HepG2 (cell line): ENCODE results near the gene CHST6. TPM values are rescaled to one million over a fixed set of nuclear protein-coding genes. Genes with fewer than 3 reads are reported as not detected.

Experiments used
- ARHGAP35 ChIP-seq: sonication (generic); formaldehyde crosslinking; IDR thresholded peaks from 2 replicates; pipeline ENCODE4 v1.9.0; 2022; ENCODE audit warnings: mild to moderate bottlenecking, inconsistent platforms, moderate library complexity, missing genetic modification reagents, borderline replicate concordance
- ARNT2 ChIP-seq: sonication (generic); formaldehyde crosslinking; IDR thresholded peaks from 2 replicates; pipeline ENCODE4 v1.8.0; 2022; ENCODE audit warnings: mild to moderate bottlenecking, low read depth, missing genetic modification reagents, moderate library complexity
- ASH2L ChIP-seq: fragments of 300-600, 200-600 bp; sonication (generic); IDR thresholded peaks from 2 replicates; pipeline ENCODE4 v1.7.0; 2017; ENCODE audit warnings: low read depth, mild to moderate bottlenecking, moderate library complexity, mixed read lengths, low read length; ENCODE audit not compliant: insufficient read length
- EP300 ChIP-seq, 3 experiments: sonication (generic) in 1 of 3; formaldehyde crosslinking in 1 of 3; IDR thresholded peaks; 2 replicates each; pipeline versions ENCODE4 v1.5.1 to v1.6.1; 2011 to 2020; ENCODE audit warnings: low read depth in 2 of 3, low read length in 2 of 3, borderline replicate concordance in 1 of 3, improper control_type of control experiment in 1 of 3, mild to moderate bottlenecking in 1 of 3, missing genetic modification reagents in 1 of 3, moderate library complexity in 1 of 3
- FOXP1 ChIP-seq, 2 experiments: fragments of 450-650 bp in 1 of 2; IDR thresholded peaks; 2 replicates each; pipeline ENCODE4 v1.6.1; 2017 to 2018; ENCODE audit warnings: antibody characterized with exemption in 1 of 2
- HDAC2 ChIP-seq: sonication (generic); formaldehyde crosslinking; IDR thresholded peaks from 2 replicates; pipeline ENCODE4 v1.4.0; 2020; ENCODE audit warnings: missing genetic modification reagents
- HES4 ChIP-seq: sonication (generic); formaldehyde crosslinking; IDR thresholded peaks from 2 replicates; pipeline ENCODE4 v1.9.0; 2021; ENCODE audit warnings: mild to moderate bottlenecking, missing genetic modification reagents, borderline replicate concordance
- HMG20A ChIP-seq: IDR thresholded peaks from 2 replicates; pipeline ENCODE4 v1.6.1; 2016; ENCODE audit warnings: borderline replicate concordance
- KAT7 ChIP-seq: IDR thresholded peaks from 2 replicates; pipeline ENCODE4 v1.6.1; 2018; ENCODE audit warnings: borderline replicate concordance, missing compliant biosample characterization
- KDM5A ChIP-seq: fragments of 200-600 bp; sonication (generic); IDR thresholded peaks from 2 replicates; pipeline ENCODE4 v1.7.0; 2018; ENCODE audit warnings: antibody characterized with exemption, mild to moderate bottlenecking, low read length, borderline replicate concordance
- MLLT10 ChIP-seq: sonication (generic); formaldehyde crosslinking; IDR thresholded peaks from 2 replicates; pipeline ENCODE4 v1.4.0; 2020; ENCODE audit warnings: missing genetic modification reagents
- NONO ChIP-seq, 2 experiments: fragments of 450-650 bp in 1 of 2; sonication (generic) in 1 of 2; formaldehyde crosslinking in 1 of 2; IDR thresholded peaks in 1 of 2; conservative IDR thresholded peaks in 1 of 2; 2 replicates each; pipeline versions ENCODE4 v1.6.1 to v1.8.0; 2017 to 2022; ENCODE audit warnings: mild to moderate bottlenecking in 1 of 2, missing genetic modification reagents in 1 of 2, moderate library complexity in 1 of 2
- NR2F2 ChIP-seq: IDR thresholded peaks from 2 replicates; pipeline ENCODE4 v1.6.1; 2012; ENCODE audit warnings: low read depth, inconsistent platforms, borderline replicate concordance
- RAD51 ChIP-seq: fragments of 450-650 bp; IDR thresholded peaks from 2 replicates; pipeline ENCODE4 v1.6.1; 2016; ENCODE audit warnings: borderline replicate concordance
- RXRA ChIP-seq: sonication (generic); formaldehyde crosslinking; IDR thresholded peaks from 2 replicates; pipeline ENCODE4 v1.5.1; 2020; ENCODE audit warnings: missing genetic modification reagents
- SP5 ChIP-seq: IDR thresholded peaks from 2 replicates; pipeline ENCODE4 v1.6.1; 2016; ENCODE audit warnings: low read depth, borderline replicate concordance
- TAF1 ChIP-seq: sonication (generic); formaldehyde crosslinking; IDR thresholded peaks from 2 replicates; pipeline ENCODE4 v1.4.0; 2020; ENCODE audit warnings: missing genetic modification reagents
- ZBTB7A ChIP-seq: sonication (generic); formaldehyde crosslinking; IDR thresholded peaks from 2 replicates; pipeline ENCODE4 v1.8.0; 2022; ENCODE audit warnings: mild to moderate bottlenecking, missing genetic modification reagents
- ZNF121 ChIP-seq: sonication (generic); formaldehyde crosslinking; IDR thresholded peaks from 2 replicates; pipeline ENCODE4 v1.5.0; 2020; ENCODE audit warnings: mild to moderate bottlenecking, missing genetic modification reagents
- ZNF235 ChIP-seq: sonication (generic); formaldehyde crosslinking; IDR thresholded peaks from 2 replicates; pipeline ENCODE4 v1.8.1; 2023; ENCODE audit warnings: mild to moderate bottlenecking, missing genetic modification reagents, borderline replicate concordance
- ZNF34 ChIP-seq: sonication (generic); formaldehyde crosslinking; IDR thresholded peaks from 2 replicates; pipeline ENCODE4 v1.4.0; 2020; ENCODE audit warnings: mild to moderate bottlenecking, missing genetic modification reagents, borderline replicate concordance
- ZNF782 ChIP-seq: sonication (generic); formaldehyde crosslinking; IDR thresholded peaks from 2 replicates; pipeline ENCODE4 v1.4.0; 2020; ENCODE audit warnings: missing genetic modification reagents, mild to moderate bottlenecking, borderline replicate concordance
- polyA plus RNA-seq, 8 experiments: library from polyadenylated mRNA; depleted of rRNA in 3 of 8; stranded (reverse) in 7 of 8; unstranded in 1 of 8; fragments of >200 nt; fragmentation: Illumina TruSeq in 4 of 8; extraction: Trizol in 4 of 8; gene quantifications; 2 replicates each; pipeline versions ENCODE4 v1.2.1 to v1.2.3, GENCODE V29; 2011 to 2016; ENCODE audit warnings: low read depth in 4 of 8, missing spikeins in 1 of 8, mixed read lengths in 1 of 8; ENCODE audit not compliant: insufficient read depth in 1 of 8
- total RNA-seq, 5 experiments: library from RNA; depleted of rRNA; stranded (reverse); fragments of >200 nt; fragmentation: Illumina TruSeq; extraction: Trizol; gene quantifications; 2 replicates each; pipeline ENCODE4 v1.2.3, GENCODE V29; 2016; ENCODE audit warnings: low read depth in 1 of 5
- TF ChIP-seq, protein P1 (sequence below): IDR thresholded peaks from 2 replicates; pipeline ENCODE4 v1.6.1; 2016
- TF ChIP-seq, protein P2 (sequence below): sonication (generic); formaldehyde crosslinking; IDR thresholded peaks from 2 replicates; pipeline ENCODE4 v1.4.0; 2020; ENCODE audit warnings: missing genetic modification reagents
- TF ChIP-seq, protein P3 (sequence below): sonication (generic); formaldehyde crosslinking; IDR thresholded peaks from 2 replicates; pipeline ENCODE4 v1.8.1; 2022; ENCODE audit warnings: low read depth, mild to moderate bottlenecking, missing genetic modification reagents
- TF ChIP-seq, protein P4 (sequence below): sonication (generic); formaldehyde crosslinking; IDR thresholded peaks from 2 replicates; pipeline ENCODE4 v1.5.0; 2020; ENCODE audit warnings: missing genetic modification reagents, mild to moderate bottlenecking, borderline replicate concordance

CHST6 gene
- total and polyA plus RNA-seq, 2 of the 13 experiments (the other 11 are each of a cell fraction or from before 2014, with no cell fraction given), result 0.18 to 0.91 TPM

DNA sequence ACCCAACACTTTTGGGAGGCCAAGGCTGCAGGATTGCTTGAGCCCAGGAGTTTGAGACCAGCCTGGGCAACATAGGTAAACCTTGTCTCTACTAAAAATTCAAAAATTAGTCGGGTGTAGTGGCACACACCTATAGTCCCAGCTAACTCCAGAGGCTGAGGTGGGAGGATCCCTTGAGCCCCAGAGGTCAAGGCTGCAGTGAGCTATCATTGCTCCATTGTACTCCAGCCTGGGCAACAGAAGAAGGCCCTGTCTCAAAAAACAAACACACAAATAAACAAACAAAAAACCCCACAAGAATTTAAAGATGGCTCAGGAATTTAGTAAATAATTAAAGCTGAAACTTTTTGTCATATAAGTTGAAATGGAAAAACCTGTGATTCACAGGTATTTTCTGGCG, 28.5 kb downstream of the CHST6 start (continued):
- TF ChIP-seq ZNF235 (CRISPR knock-in tag) (no peak), RXRA (CRISPR knock-in tag) (no peak), KAT7 (CRISPR knock-in tag) (no peak), HES4 (CRISPR knock-in tag) (no peak), HDAC2 (no peak), RAD51 (no peak), HMG20A (CRISPR knock-in tag) (0 out of 2 replicates have a peak, but pooled peaks have one; percentile 14), NONO (IDR thresholded peaks at IDR 0.05) (no peak), NONO (CRISPR knock-in tag; conservative IDR thresholded peaks at IDR 0.05) (no peak), ZNF782 (CRISPR knock-in tag) (no peak), FOXP1 (IDR thresholded peaks at IDR 0.05) (peak; percentile 82), FOXP1 (CRISPR knock-in tag; IDR thresholded peaks at IDR 0.05) (peak; percentile 79), ZNF34 (no peak), ARNT2 (CRISPR knock-in tag) (no peak), ZNF121 (CRISPR knock-in tag) (no peak), ARHGAP35 (no peak), KDM5A (no peak), ZBTB7A (CRISPR knock-in tag) (no peak), EP300 (IDR thresholded peaks at IDR 0.05; ENCODE audit: low read depth in 2 of 2, low read length in 2 of 2) (peak in 1 of 2 experiments; percentile 24; a peak in 1 of 4 replicates), EP300 (CRISPR knock-in tag; IDR thresholded peaks at IDR 0.05; ENCODE audit: borderline replicate concordance) (no peak), SP5 (CRISPR knock-in tag) (peak; percentile 42; the same call in 1 of the 2 replicates), NR2F2 (peak; percentile 64; the same call in 1 of the 2 replicates), MLLT10 (no peak), TAF1 (CRISPR knock-in tag) (no peak), ASH2L (peak; percentile 25)
- TF ChIP-seq, protein P1, sequence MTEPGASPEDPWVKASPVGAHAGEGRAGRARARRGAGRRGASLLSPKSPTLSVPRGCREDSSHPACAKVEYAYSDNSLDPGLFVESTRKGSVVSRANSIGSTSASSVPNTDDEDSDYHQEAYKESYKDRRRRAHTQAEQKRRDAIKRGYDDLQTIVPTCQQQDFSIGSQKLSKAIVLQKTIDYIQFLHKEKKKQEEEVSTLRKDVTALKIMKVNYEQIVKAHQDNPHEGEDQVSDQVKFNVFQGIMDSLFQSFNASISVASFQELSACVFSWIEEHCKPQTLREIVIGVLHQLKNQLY (CRISPR knock-in tag), result no peak
- TF ChIP-seq, protein P2, sequence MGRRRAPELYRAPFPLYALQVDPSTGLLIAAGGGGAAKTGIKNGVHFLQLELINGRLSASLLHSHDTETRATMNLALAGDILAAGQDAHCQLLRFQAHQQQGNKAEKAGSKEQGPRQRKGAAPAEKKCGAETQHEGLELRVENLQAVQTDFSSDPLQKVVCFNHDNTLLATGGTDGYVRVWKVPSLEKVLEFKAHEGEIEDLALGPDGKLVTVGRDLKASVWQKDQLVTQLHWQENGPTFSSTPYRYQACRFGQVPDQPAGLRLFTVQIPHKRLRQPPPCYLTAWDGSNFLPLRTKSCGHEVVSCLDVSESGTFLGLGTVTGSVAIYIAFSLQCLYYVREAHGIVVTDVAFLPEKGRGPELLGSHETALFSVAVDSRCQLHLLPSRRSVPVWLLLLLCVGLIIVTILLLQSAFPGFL, result no peak
- TF ChIP-seq, protein P3, sequence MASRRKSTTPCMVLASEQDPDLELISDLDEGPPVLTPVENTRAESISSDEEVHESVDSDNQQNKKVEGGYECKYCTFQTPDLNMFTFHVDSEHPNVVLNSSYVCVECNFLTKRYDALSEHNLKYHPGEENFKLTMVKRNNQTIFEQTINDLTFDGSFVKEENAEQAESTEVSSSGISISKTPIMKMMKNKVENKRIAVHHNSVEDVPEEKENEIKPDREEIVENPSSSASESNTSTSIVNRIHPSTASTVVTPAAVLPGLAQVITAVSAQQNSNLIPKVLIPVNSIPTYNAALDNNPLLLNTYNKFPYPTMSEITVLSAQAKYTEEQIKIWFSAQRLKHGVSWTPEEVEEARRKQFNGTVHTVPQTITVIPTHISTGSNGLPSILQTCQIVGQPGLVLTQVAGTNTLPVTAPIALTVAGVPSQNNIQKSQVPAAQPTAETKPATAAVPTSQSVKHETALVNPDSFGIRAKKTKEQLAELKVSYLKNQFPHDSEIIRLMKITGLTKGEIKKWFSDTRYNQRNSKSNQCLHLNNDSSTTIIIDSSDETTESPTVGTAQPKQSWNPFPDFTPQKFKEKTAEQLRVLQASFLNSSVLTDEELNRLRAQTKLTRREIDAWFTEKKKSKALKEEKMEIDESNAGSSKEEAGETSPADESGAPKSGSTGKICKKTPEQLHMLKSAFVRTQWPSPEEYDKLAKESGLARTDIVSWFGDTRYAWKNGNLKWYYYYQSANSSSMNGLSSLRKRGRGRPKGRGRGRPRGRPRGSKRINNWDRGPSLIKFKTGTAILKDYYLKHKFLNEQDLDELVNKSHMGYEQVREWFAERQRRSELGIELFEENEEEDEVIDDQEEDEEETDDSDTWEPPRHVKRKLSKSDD (CRISPR knock-in tag), result no peak
- TF ChIP-seq, protein P4, sequence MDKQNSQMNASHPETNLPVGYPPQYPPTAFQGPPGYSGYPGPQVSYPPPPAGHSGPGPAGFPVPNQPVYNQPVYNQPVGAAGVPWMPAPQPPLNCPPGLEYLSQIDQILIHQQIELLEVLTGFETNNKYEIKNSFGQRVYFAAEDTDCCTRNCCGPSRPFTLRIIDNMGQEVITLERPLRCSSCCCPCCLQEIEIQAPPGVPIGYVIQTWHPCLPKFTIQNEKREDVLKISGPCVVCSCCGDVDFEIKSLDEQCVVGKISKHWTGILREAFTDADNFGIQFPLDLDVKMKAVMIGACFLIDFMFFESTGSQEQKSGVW, result no peak
